PC-9 (cell line): ENCODE data around the gene POTEC. TPM values are rescaled to one million over a fixed set of nuclear protein-coding genes. Genes with fewer than 3 reads are reported as not detected.

ENCODE experiments used
- total RNA-seq: library from RNA; stranded (reverse); gene quantifications from 2 replicates; pipeline ENCODE4 v1.2.3, GENCODE V29; 2021

POTEC gene
- total RNA-seq, 1 experiment from 2014 or later = not detected

Other genes starting within 250 kb of the POTEC start
- gene ANKRD30B, start 204.6 kb upstream of the POTEC start, total RNA-seq = not detected in 2 replicates